PFSK-1 (cell line): ENCODE data around the gene CLDN22.

Experiments
- FOXP2 ChIP-seq: optimal IDR thresholded peaks from 2 replicates; pipeline ENCODE3; 2011; ENCODE audit warnings: borderline replicate concordance, control low read depth, inconsistent platforms; ENCODE audit not compliant: insufficient read depth; ENCODE audit errors: extremely low read length, extremely low read depth
- POLR2AphosphoS5 ChIP-seq: IDR thresholded peaks from 2 replicates; pipeline ENCODE4 v1.6.1; 2012; ENCODE audit warnings: low read depth, mild to moderate bottlenecking, control low read depth, low read length, moderate library complexity

- TF ChIP-seq FOXP2 (no peak), POLR2AphosphoS5 (no peak)
These were observed 6.8 kb upstream of the CLDN22 start for GRCh38 chr4:183326853-183327252.
